GM19238 (cell line): ENCODE measurements around the gene KCTD16.

Experiments used
- DNase-seq: peaks from one replicate; pipeline ENCODE4 v3.0.0; 2011; ENCODE audit warnings: low spot score; ENCODE audit not compliant: insufficient read length

Gene KCTD16

GRCh38 chr5:144457160-144457559 lies 286.5 kb downstream of the KCTD16 start:
- DNase-seq: no peak

- DNase-seq: no peak
Measured at GRCh38 chr5:144458216-144458615, 287.5 kb downstream of the KCTD16 start.

GRCh38 chr5:144460600-144460999 lies 289.9 kb downstream of the KCTD16 start:
- no peak for DNase-seq

GRCh38 chr5:144462577-144462976 lies 291.9 kb downstream of the KCTD16 start:
- no peak for DNase-seq

GRCh38 chr5:144463481-144464223 lies 293.0 kb downstream of the KCTD16 start:
- no peak for DNase-seq

GRCh38 chr5:144464306-144464705 lies 293.6 kb downstream of the KCTD16 start:
- DNase-seq: no peak

- DNase-seq: no peak
Measured at GRCh38 chr5:144465441-144465840, 294.8 kb downstream of the KCTD16 start.

- no peak for DNase-seq
Measured at GRCh38 chr5:144467792-144468191, 297.1 kb downstream of the KCTD16 start.

GRCh38 chr5:144468571-144468970 lies 297.9 kb downstream of the KCTD16 start:
- no peak for DNase-seq

- no peak for DNase-seq
Measured at GRCh38 chr5:144469106-144469505, 298.4 kb downstream of the KCTD16 start.

- no peak for DNase-seq
Measured at GRCh38 chr5:144472221-144472620, 301.5 kb downstream of the KCTD16 start.

- DNase-seq: no peak
Measured at GRCh38 chr5:144473650-144474049, 303.0 kb downstream of the KCTD16 start.

GRCh38 chr5:144478565-144478964 lies 307.9 kb downstream of the KCTD16 start:
- DNase-seq: no peak

- no peak for DNase-seq
Measured at GRCh38 chr5:144481861-144482260, 311.2 kb downstream of the KCTD16 start.

- no peak for DNase-seq
Measured at GRCh38 chr5:144484124-144484897, 313.6 kb downstream of the KCTD16 start.

GRCh38 chr5:144485540-144485939 lies 314.9 kb downstream of the KCTD16 start:
- DNase-seq: no peak

GRCh38 chr5:144487207-144487606 lies 316.5 kb downstream of the KCTD16 start:
- DNase-seq: no peak

- no peak for DNase-seq
Measured at GRCh38 chr5:144487761-144488160, 317.1 kb downstream of the KCTD16 start.

GRCh38 chr5:144503123-144503522 lies 332.4 kb downstream of the KCTD16 start:
- no peak for DNase-seq

GRCh38 chr5:144504929-144505577 lies 334.4 kb downstream of the KCTD16 start:
- no peak for DNase-seq

GRCh38 chr5:144510845-144511579 lies 340.3 kb downstream of the KCTD16 start:
- no peak for DNase-seq
